IMR-90 (cell line): ENCODE data around the gene MOB3B.

Source experiments
- MXI1 ChIP-seq: IDR thresholded peaks from 2 replicates; pipeline ENCODE4 v1.6.1; 2012; ENCODE audit warnings: low read depth, mild to moderate bottlenecking, low read length, moderate library complexity, borderline replicate concordance
- POLR2A ChIP-seq: IDR thresholded peaks from 2 replicates; pipeline ENCODE4 v1.6.1; 2012; ENCODE audit warnings: mild to moderate bottlenecking, low read depth, low read length
- TF ChIP-seq, protein P1 (sequence below): conservative IDR thresholded peaks from 2 replicates; pipeline ENCODE4 v1.5.1; 2012; ENCODE audit warnings: mild to moderate bottlenecking, low read depth, low read length, improper control_type of control experiment

DNA sequence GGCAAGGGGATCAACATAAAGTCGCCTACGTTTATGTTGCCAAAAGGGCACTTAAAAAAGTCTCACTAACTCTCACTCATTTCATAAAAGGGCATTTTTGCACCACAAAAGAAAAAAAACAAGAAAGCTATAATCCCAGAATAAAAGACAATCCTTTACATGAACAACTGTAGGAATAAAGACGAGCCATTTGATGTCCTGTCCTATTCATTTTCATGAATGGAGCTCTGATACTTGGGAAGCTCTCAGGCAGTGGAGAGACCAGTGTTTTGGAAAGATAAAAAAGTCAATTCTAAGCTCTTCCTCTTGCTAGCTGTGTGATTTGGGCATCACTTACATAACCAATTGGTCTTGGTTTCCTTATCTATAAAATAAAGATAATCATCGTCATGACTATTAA lies 137.2 kb downstream of the MOB3B start:
- TF ChIP-seq POLR2A (no peak), MXI1 (no peak)
- TF ChIP-seq, protein P1, sequence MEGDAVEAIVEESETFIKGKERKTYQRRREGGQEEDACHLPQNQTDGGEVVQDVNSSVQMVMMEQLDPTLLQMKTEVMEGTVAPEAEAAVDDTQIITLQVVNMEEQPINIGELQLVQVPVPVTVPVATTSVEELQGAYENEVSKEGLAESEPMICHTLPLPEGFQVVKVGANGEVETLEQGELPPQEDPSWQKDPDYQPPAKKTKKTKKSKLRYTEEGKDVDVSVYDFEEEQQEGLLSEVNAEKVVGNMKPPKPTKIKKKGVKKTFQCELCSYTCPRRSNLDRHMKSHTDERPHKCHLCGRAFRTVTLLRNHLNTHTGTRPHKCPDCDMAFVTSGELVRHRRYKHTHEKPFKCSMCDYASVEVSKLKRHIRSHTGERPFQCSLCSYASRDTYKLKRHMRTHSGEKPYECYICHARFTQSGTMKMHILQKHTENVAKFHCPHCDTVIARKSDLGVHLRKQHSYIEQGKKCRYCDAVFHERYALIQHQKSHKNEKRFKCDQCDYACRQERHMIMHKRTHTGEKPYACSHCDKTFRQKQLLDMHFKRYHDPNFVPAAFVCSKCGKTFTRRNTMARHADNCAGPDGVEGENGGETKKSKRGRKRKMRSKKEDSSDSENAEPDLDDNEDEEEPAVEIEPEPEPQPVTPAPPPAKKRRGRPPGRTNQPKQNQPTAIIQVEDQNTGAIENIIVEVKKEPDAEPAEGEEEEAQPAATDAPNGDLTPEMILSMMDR, result no peak
